Mesendoderm (in vitro differentiated cells): Measurements from ENCODE around the gene MLLT3.
"Not testable (repeated sequence)": the region's sequence is repeated elsewhere in the genome, so short reads cannot be mapped to it uniquely, and the experiment has no call there.

Experiments used
- DNase-seq: peaks from one replicate; pipeline ENCODE4 v3.0.0; 2013
- H2AK5ac ChIP-seq: 2 replicates; pipeline ENCODE4 v1.6.1; 2013; ENCODE audit warnings: low read length, inconsistent platforms
- H2BK120ac ChIP-seq: 2 replicates; pipeline ENCODE4 v1.6.1; 2013; ENCODE audit warnings: low read depth, mild to moderate bottlenecking, low read length, moderate library complexity, mixed read lengths
- H2BK15ac ChIP-seq: replicated peaks from 2 replicates; pipeline ENCODE4 v1.6.1; 2013; ENCODE audit warnings: low read depth, mild to moderate bottlenecking, moderate library complexity
- H2BK5ac ChIP-seq: 2 replicates; pipeline ENCODE4 v1.6.1; 2013; ENCODE audit warnings: low read length, inconsistent platforms
- H3K18ac ChIP-seq: 2 replicates; pipeline ENCODE4 v1.6.1; 2013; ENCODE audit warnings: mild to moderate bottlenecking, low read length, mixed read lengths
- H3K23ac ChIP-seq: one replicate; pipeline ENCODE4 v1.6.1; 2013; ENCODE audit warnings: low read length
- H3K27ac ChIP-seq: 2 replicates; pipeline ENCODE4 v1.5.1; 2013; ENCODE audit warnings: low read depth, mild to moderate bottlenecking, inconsistent platforms, low read length, moderate library complexity
- H3K27me3 ChIP-seq: 2 replicates; pipeline ENCODE4 v1.6.1; 2013; ENCODE audit warnings: low read length, control low read depth, mild to moderate bottlenecking, inconsistent platforms; ENCODE audit not compliant: insufficient read depth, poor library complexity
- H3K36me3 ChIP-seq: 2 replicates; pipeline ENCODE4 v1.6.1; 2013; ENCODE audit warnings: low read length, inconsistent platforms; ENCODE audit not compliant: control insufficient read depth, insufficient read depth
- H3K4ac ChIP-seq: one replicate; pipeline ENCODE4 v1.6.1; 2013; ENCODE audit warnings: low read depth, mild to moderate bottlenecking, low read length, moderate library complexity
- H3K4me1 ChIP-seq: 2 replicates; pipeline ENCODE4 v1.6.1; 2013; ENCODE audit warnings: low read depth, low read length, inconsistent platforms; ENCODE audit not compliant: control insufficient read depth
- H3K4me2 ChIP-seq: 2 replicates; pipeline ENCODE4 v1.6.1; 2013; ENCODE audit warnings: low read length
- H3K4me3 ChIP-seq: 2 replicates; pipeline ENCODE4 v1.5.1; 2013; ENCODE audit warnings: mild to moderate bottlenecking, low read length
- H3K56ac ChIP-seq: one replicate; pipeline ENCODE4 v1.6.1; 2013; ENCODE audit warnings: low read length
- H3K79me1 ChIP-seq: 2 replicates; pipeline ENCODE4 v1.6.1; 2013; ENCODE audit warnings: low read length, inconsistent platforms
- H3K79me2 ChIP-seq: 2 replicates; pipeline ENCODE4 v1.6.1; 2013; ENCODE audit warnings: mild to moderate bottlenecking, low read length; ENCODE audit not compliant: control insufficient read depth, insufficient read depth
- H3K9ac ChIP-seq: 2 replicates; pipeline ENCODE4 v1.6.1; 2013; ENCODE audit warnings: low read length, inconsistent platforms
- H4K5ac ChIP-seq: one replicate; pipeline ENCODE4 v1.6.1; 2013; ENCODE audit warnings: low read length
- H4K8ac ChIP-seq: one replicate; pipeline ENCODE4 v1.6.1; 2013; ENCODE audit warnings: low read depth, mild to moderate bottlenecking, control low read depth, low read length, moderate library complexity
- WGBS: extraction: QIAGEN DNeasy Blood & Tissue Kit; methylation state at CpG from one replicate; pipeline ENCODE4 v1.1.7; 2013; ENCODE audit warnings: low lambda C conversion rate, missing lambda C conversion rate; ENCODE audit not compliant: insufficient coverage; ENCODE audit errors: extremely low coverage; 5-methylcytosine and 5-hydroxymethylcytosine counted together

MLLT3 gene

DNA sequence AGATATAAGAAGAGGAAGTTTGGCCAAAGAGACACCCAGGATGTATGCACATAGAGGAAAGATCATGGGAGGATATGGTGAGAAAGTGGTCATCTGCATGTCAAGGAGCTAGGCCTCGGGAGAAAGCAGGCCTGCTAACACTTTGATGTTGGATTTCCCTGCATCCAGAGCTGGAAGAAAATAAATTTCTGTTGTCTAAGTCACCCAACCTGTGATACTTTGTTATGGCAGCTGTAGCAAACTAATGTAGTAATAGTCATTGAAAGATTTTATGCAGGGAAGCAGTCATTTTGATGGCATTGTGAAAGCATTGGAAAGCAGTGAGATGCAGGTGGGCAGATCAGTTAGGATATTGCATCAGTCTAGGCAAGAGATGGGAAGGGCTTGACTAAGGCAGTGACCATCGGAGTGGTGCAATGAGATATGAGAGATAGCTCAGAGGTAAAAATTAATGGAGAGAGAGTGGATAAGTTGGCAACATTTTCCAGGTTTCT, 37.2 kb upstream of the MLLT3 start:
- H3K4ac ChIP-seq = peak overlapping the region; percentile 52
- H4K5ac ChIP-seq = no peak overlapping the region
- no peak overlapping the region for H4K8ac ChIP-seq
- peaks cover 12% of the 10 kb centered on the region for H3K4me1 ChIP-seq
- H2AK5ac ChIP-seq = peak overlapping the region; percentile 61
- no peak overlapping the region for H2BK5ac ChIP-seq
- peaks cover 19% of the 10 kb centered on the region for H3K79me2 ChIP-seq
- DNase-seq = no peak
- H3K36me3 ChIP-seq = no peaks in the 10 kb centered on the region
- no peak overlapping the region for H3K27ac ChIP-seq
- WGBS = no CpG with 5 or more reads among the region's 2 CpGs
- no peak overlapping the region for H3K23ac ChIP-seq
- H3K4me3 ChIP-seq = no peak overlapping the region
- H3K27me3 ChIP-seq = no peaks in the 10 kb centered on the region
- H2BK15ac ChIP-seq = no peak overlapping the region
- no peak overlapping the region for H3K4me2 ChIP-seq
- H2BK120ac ChIP-seq = no peak overlapping the region
- no peak overlapping the region for H3K9ac ChIP-seq
- peaks cover 12% of the 10 kb centered on the region for H3K79me1 ChIP-seq
- H3K18ac ChIP-seq = no peak overlapping the region
- no peak overlapping the region for H3K56ac ChIP-seq

DNA sequence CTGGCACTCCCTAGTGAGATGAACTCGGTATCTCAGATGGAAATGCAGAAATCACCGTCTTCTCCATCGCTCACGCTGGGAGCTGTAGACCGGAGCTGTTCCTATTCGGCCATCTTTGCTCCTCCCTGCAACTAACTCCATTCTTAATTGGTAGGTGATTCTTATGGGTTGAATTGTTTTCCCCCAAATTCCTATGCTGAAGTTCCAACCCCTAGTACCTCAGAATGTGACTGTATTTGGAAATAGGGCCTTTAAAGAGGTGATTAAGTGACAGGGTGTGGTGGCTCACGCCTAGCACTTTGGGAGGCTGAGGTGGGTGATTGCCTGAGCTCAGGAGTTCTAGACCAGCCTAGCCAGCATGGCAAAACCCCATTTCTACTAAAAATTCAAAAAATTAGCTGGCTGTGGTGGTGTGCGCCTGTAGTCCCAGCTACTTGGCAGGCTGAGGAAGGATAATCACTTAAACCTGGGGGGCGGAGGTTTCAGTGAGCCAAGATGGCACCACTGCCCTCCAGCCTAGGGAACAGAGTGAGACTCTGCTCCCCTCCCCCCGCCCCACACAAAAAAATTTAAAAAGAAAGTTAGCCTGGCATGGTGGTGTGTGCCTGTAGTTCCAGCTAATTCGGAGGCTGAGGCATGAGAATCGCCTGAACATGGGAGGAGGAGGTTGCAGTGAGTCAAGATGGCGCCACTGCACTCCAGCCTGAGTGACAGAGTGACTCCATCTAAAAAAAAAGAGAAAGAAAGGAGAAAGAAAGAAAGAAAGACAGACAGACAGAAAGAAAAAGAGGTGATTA, 36.6 kb upstream of the MLLT3 start:
- Histone ChIP-seq H3K4ac (peak overlapping the region; percentile 88), H3K27me3 (no peaks in the 10 kb centered on the region), H2BK5ac (no peak overlapping the region), H2BK120ac (peak overlapping the region; percentile 83), H3K18ac (peak overlapping the region; percentile 68), H3K4me2 (peak overlapping the region; percentile 4), H3K79me2 (peaks cover 19% of the 10 kb centered on the region), H3K4me3 (peak overlapping the region; percentile 2), H3K4me1 (peaks cover 12% of the 10 kb centered on the region), H4K5ac (no peak overlapping the region), H3K56ac (peak overlapping the region; percentile 84), H3K36me3 (no peaks in the 10 kb centered on the region), H2BK15ac (no peak overlapping the region), H2AK5ac (no peak overlapping the region), H4K8ac (no peak overlapping the region), H3K27ac (peak overlapping the region; percentile 51), H3K9ac (peak overlapping the region; percentile 74), H3K79me1 (peaks cover 12% of the 10 kb centered on the region), H3K23ac (no peak overlapping the region)
- peak; percentile 60 for DNase-seq
- WGBS = no CpG with 5 or more reads among the region's 13 CpGs

DNA sequence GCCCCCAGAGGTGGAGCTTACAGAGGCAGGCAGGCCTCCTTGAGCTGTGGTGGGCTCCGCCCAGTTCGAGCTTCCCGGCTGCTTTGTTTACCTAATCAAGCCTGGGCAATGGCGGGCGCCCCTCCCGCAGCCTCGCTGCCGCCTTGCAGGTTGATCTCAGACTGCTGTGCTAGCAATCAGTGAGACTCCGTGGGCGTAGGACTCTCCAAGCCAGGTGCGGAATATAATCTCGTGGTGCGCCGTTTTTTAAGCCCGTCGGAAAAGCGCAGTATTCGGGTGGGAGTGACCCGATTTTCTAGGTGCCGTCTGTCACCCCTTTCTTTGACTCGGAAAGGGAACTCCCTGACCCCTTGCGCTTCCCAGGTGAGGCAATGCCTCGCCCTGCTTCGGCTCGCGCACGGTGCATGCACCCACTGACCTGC, 36.0 kb upstream of the MLLT3 start:
- Histone ChIP-seq H3K79me2 (peaks cover 19% of the 10 kb centered on the region), H3K4me3 (peak overlapping the region; percentile 2), H3K4me1 (peaks cover 12% of the 10 kb centered on the region), H3K56ac (peak overlapping the region; percentile 84), H3K9ac (peak overlapping the region; percentile 74), H3K4me2 (peak overlapping the region; percentile 4), H3K79me1 (peaks cover 12% of the 10 kb centered on the region)
- H3K27me3 ChIP-seq, H2BK5ac ChIP-seq, DNase-seq, H3K36me3 ChIP-seq, H3K4ac ChIP-seq, H2BK120ac ChIP-seq, H2BK15ac ChIP-seq, H3K27ac ChIP-seq, H3K23ac ChIP-seq, H4K8ac ChIP-seq, H3K18ac ChIP-seq, H4K5ac ChIP-seq, H2AK5ac ChIP-seq: not testable (repeated sequence)
- no CpG with 5 or more reads among the region's 27 CpGs for WGBS

DNA sequence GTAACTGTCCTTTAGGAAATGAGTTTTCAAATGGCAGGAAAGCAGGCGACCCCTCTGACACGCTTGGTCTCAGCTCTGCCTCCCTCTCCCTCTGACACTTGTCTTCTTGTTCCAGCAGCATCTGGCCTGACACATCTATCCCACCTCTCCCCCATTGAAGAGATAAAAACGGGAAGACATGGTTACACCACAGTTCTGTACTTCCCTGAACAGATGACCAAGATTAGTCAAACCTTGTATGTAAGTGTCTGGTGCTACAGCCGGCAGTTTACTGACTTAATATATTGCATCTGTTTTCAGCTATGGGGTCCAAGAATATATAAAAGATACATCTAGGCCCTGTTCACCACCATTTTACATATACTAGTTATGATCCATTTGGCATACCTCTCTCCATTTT, 29.6 kb upstream of the MLLT3 start:
- Histone ChIP-seq H3K4me3 (no peak overlapping the region), H3K4me1 (no peaks in the 10 kb centered on the region), H3K18ac (no peak overlapping the region), H4K8ac (no peak overlapping the region), H3K79me1 (no peaks in the 10 kb centered on the region), H2AK5ac (no peak overlapping the region), H3K4ac (no peak overlapping the region), H3K56ac (no peak overlapping the region), H3K27me3 (no peaks in the 10 kb centered on the region), H3K27ac (no peak overlapping the region), H2BK15ac (no peak overlapping the region), H2BK5ac (no peak overlapping the region), H3K36me3 (no peaks in the 10 kb centered on the region), H3K4me2 (no peak overlapping the region), H3K23ac (no peak overlapping the region), H2BK120ac (no peak overlapping the region), H3K9ac (no peak overlapping the region), H3K79me2 (no peaks in the 10 kb centered on the region), H4K5ac (no peak overlapping the region)
- DNase-seq = no peak
- no CpG with 5 or more reads among the region's 4 CpGs for WGBS

DNA sequence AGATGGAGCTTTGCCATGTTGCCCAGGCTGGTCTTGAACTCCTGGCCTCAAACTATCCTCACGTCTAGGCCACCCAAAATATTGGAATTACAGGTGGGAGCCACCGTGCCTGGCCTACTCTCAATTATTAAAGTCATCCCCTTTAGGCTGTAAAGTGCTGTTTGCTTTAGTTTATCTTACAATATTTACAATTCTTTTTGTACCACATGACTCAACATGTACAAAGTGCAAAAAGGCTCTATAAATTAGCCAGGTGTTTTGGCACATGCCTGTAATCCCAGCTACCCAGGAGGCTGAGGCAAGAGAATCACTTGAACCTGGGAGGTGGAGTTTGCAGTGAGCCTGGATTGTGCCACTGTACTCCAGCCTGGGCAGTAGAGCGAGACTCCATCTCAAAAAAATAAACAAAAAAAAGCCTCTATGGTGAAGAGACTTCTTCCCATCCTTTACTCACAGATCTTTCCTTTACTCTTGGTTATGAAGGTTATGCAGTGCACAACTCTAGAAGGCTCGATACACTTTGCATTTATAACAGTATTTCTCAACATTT, 28.5 kb upstream of the MLLT3 start:
- Histone ChIP-seq H3K18ac (no peak overlapping the region), H4K8ac (no peak overlapping the region), H2BK15ac (no peak overlapping the region), H3K4ac (no peak overlapping the region), H3K27me3 (no peaks in the 10 kb centered on the region), H3K4me1 (no peaks in the 10 kb centered on the region), H3K79me1 (no peaks in the 10 kb centered on the region), H3K27ac (no peak overlapping the region), H3K79me2 (no peaks in the 10 kb centered on the region), H4K5ac (no peak overlapping the region), H2AK5ac (no peak overlapping the region), H3K9ac (no peak overlapping the region), H3K4me2 (no peak overlapping the region), H3K56ac (no peak overlapping the region), H3K36me3 (no peaks in the 10 kb centered on the region), H2BK5ac (no peak overlapping the region), H3K23ac (no peak overlapping the region), H3K4me3 (no peak overlapping the region), H2BK120ac (no peak overlapping the region)
- no CpG with 5 or more reads among the region's 4 CpGs for WGBS
- DNase-seq = no peak
